Measurements from ENCODE around the gene AMN. TPM values are rescaled to one million over a fixed set of nuclear protein-coding genes. Genes with fewer than 3 reads are reported as not detected.

The AMN gene
- total and polyA plus RNA-seq, 7 donors, result 42.0 to 78.1 (median 43.0) TPM; not detected in 4

GRCh38 chr14:102883554-102883953 lies 38.9 kb upstream of the AMN start:
- WGBS, 2 donors, result 94 to 96% methylated on average over 14 of the region's 14 CpGs
- no peaks in the 10 kb centered on the region for H3K27me3 ChIP-seq
- peaks cover 0 to 21% (median 2%) of the 10 kb centered on the region in 4 donors for H3K36me3 ChIP-seq
- H3K4me3 ChIP-seq, result no peak overlapping the region
- no peak for DNase-seq
- no peak overlapping the region for H3K27ac ChIP-seq
- intact Hi-C loops (cut with DNase I), result no loop called here
- no peaks in the 10 kb centered on the region for H3K4me1 ChIP-seq
- no peaks in the 10 kb centered on the region for H3K9me3 ChIP-seq
- no peak for TF ChIP-seq POLR2AphosphoS5 (IDR thresholded peaks at IDR 0.05)
- TF ChIP-seq CTCF (IDR thresholded peaks at IDR 0.05), result no peak
- TF ChIP-seq EP300 (IDR thresholded peaks at IDR 0.05), result no peak
- TF ChIP-seq POLR2A (IDR thresholded peaks at IDR 0.05), result no peak

GRCh38 chr14:102885737-102886447 lies 36.6 kb upstream of the AMN start:
- H3K36me3 ChIP-seq, result peaks cover 0 to 27% (median 4%) of the 10 kb centered on the region in 4 donors
- TF ChIP-seq POLR2AphosphoS5 (IDR thresholded peaks at IDR 0.05) (no peak), POLR2A (IDR thresholded peaks at IDR 0.05) (no peak), CTCF (IDR thresholded peaks at IDR 0.05) (no peak), EP300 (IDR thresholded peaks at IDR 0.05) (no peak)
- DNase-seq, result no peak
- no peaks in the 10 kb centered on the region for H3K27me3 ChIP-seq
- intact Hi-C loops (cut with DNase I), result no loop called here
- H3K4me1 ChIP-seq, result no peaks in the 10 kb centered on the region
- H3K9me3 ChIP-seq, result no peaks in the 10 kb centered on the region
- 97 to 98% methylated on average over 22 of the region's 22 CpGs for WGBS, 2 donors
- H3K4me3 ChIP-seq, result no peak overlapping the region
- H3K27ac ChIP-seq, result no peak overlapping the region

GRCh38 chr14:102888748-102889147 lies 33.7 kb upstream of the AMN start:
- Histone ChIP-seq H3K27ac (no peak overlapping the region), H3K36me3 (peaks cover 0 to 17% (median 2%) of the 10 kb centered on the region in 4 donors), H3K9me3 (no peaks in the 10 kb centered on the region), H3K4me3 (no peak overlapping the region), H3K27me3 (no peaks in the 10 kb centered on the region), H3K4me1 (peaks cover 0 to 11% (median 7%) of the 10 kb centered on the region in 4 donors)
- DNase-seq, result no peak
- intact Hi-C loops (cut with DNase I), result no loop called here
- TF ChIP-seq POLR2A (IDR thresholded peaks at IDR 0.05) (no peak), EP300 (IDR thresholded peaks at IDR 0.05) (no peak), POLR2AphosphoS5 (IDR thresholded peaks at IDR 0.05) (no peak), CTCF (IDR thresholded peaks at IDR 0.05) (no peak)
- 38 to 81% methylated on average over 1 of the region's 1 CpG for WGBS, 2 donors

GRCh38 chr14:102889615-102890014 lies 32.8 kb upstream of the AMN start:
- Histone ChIP-seq H3K4me3 (no peak overlapping the region), H3K9me3 (no peaks in the 10 kb centered on the region), H3K27ac (no peak overlapping the region), H3K36me3 (peaks cover 0 to 17% (median 2%) of the 10 kb centered on the region in 4 donors), H3K27me3 (no peaks in the 10 kb centered on the region), H3K4me1 (peaks cover 0 to 16% (median 9%) of the 10 kb centered on the region in 4 donors)
- DNase-seq, result no peak
- intact Hi-C loops (cut with DNase I), result no loop called here
- WGBS, 2 donors, result 97% methylated on average over 7 of the region's 7 CpGs
- TF ChIP-seq CTCF (IDR thresholded peaks at IDR 0.05) (no peak), POLR2A (IDR thresholded peaks at IDR 0.05) (no peak), POLR2AphosphoS5 (IDR thresholded peaks at IDR 0.05) (no peak), EP300 (IDR thresholded peaks at IDR 0.05) (no peak)
